ENCODE results near the gene NTN1.

GRCh38 chr17:9016941-9017552 is 4.3 kb upstream of the NTN1 start:
- TF ChIP-seq GATA2 (IDR thresholded peaks at IDR 0.05; ENCODE audit: low read depth, low read length) (no peak), GATA3 (IDR thresholded peaks at IDR 0.05; ENCODE audit: low read depth, low read length) (no peak)
